Activated CD8-positive, alpha-beta memory T cell treated with anti-CD3 and anti-CD28 coated beads, Interleukin-2, amount 50 U/mL, for 4 hours (primary cell): Measurements from ENCODE around the gene MOGAT3.

Source experiments
- DNase-seq: peaks from one replicate; pipeline ENCODE4 v3.0.0-alpha.2; 2020

Gene MOGAT3

GRCh38 chr7:101170617-101171441 lies 30.0 kb downstream of the MOGAT3 start:
- no peak for DNase-seq

- DNase-seq, result peak; percentile 86
Measured at GRCh38 chr7:101169838-101170551, 30.8 kb downstream of the MOGAT3 start.

- DNase-seq, result peak; percentile 39
Measured at GRCh38 chr7:101169110-101169837, 31.6 kb downstream of the MOGAT3 start.

DNA sequence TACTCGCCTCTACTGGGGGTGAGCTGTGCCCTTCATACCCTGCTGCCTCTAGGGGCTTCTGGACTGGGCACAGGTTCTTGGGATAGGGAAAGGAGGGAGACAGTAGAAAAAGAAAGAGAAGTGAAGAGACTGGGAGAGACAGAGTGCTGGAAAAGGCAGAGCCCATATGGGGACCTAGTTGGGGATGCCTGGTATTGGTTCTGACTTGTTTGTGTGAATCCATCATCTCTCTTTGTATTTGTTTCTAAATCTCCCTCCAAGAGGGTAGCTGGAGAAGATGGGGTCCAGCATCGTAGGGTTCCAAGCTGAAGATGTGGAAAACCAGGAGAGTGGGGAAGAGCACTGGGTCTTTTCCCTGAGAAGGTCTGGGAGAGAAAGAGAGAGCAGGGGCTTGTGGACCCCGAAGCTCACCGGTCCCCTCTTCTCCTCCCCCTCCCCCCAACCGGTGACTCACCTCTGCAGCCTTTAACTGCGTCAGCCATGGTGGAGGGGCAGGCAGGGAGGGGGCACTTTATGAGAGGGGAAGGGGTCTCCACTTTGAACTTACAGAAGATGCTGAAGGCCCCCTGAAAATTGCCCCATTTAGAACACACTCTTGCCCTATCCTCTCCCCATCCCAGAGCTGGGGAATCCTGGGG lies 32.3 kb downstream of the MOGAT3 start:
- DNase-seq, result peak; percentile 56

- no peak for DNase-seq
Measured at GRCh38 chr7:101167645-101168411, 33.0 kb downstream of the MOGAT3 start.

DNA sequence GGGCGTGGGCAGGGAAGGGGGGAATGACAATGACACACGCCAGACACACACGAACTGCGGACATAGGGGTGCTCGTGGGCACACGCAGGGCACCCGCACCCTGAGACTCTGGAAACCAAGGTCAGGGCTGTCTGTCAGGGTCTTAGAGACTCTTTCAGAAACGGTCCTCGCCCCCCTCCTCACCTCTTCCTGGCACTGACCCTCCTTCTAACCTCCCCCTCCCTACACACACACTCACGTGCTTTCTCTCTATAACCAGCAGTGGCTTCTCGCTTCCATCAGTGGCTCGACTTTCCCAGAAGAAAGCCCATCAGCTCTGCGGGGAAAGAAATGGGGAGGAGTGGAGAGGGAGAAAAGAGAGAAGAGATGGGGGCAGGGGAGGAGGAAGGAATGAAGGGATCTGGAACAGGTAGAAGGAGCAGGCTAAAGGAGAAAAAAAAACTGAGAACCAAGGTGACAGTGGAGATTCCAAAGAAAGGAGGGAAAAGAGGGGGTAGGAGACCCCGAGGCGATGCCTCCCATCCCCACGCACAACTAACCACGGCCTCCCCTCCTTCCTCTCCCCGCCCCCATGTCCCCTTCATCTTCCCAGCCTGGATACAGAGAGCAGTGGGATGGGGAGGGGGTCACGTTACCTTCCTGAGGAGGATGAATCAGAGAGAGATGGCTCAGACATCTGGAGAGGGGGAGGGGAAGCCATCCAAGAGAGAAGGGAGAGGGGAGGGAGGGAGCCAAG lies 33.8 kb downstream of the MOGAT3 start:
- peak; percentile 30 for DNase-seq

GRCh38 chr7:101166648-101166908 lies 34.3 kb downstream of the MOGAT3 start:
- DNase-seq, result no peak

DNA sequence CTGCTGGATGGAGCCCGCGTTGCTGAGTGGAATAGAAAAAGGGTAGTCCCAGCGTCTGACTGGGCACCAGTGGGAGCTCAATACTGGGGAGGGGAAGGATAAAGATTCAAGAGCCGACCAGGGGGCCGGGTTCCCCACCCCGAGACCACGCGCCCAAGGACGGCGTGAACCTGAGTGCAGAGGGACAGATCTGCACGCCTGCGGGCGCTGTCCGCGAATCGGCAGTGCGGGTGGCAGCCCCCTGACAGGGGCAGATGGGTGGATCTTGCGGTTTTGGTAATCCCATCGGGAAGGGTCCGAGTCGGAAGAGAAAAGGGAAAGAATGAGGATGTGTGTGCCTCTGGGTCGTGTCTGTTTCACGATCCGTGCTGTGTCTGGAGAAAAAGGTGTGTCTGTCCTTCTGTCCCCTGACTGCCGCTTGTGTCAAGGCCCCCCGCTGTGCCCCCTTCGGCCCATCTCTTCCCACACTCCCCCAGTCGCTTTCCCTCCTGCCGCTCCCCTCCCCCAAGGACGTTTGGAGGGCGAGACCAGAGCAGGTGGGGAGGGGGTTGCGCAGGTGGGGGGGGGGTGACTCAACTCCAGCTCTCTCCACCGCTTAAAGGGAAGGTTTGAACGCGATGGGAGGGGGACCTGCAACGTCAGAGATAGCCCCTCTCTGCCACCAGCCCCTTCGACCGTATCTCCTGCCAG lies 34.7 kb downstream of the MOGAT3 start:
- DNase-seq, result no peak

DNA sequence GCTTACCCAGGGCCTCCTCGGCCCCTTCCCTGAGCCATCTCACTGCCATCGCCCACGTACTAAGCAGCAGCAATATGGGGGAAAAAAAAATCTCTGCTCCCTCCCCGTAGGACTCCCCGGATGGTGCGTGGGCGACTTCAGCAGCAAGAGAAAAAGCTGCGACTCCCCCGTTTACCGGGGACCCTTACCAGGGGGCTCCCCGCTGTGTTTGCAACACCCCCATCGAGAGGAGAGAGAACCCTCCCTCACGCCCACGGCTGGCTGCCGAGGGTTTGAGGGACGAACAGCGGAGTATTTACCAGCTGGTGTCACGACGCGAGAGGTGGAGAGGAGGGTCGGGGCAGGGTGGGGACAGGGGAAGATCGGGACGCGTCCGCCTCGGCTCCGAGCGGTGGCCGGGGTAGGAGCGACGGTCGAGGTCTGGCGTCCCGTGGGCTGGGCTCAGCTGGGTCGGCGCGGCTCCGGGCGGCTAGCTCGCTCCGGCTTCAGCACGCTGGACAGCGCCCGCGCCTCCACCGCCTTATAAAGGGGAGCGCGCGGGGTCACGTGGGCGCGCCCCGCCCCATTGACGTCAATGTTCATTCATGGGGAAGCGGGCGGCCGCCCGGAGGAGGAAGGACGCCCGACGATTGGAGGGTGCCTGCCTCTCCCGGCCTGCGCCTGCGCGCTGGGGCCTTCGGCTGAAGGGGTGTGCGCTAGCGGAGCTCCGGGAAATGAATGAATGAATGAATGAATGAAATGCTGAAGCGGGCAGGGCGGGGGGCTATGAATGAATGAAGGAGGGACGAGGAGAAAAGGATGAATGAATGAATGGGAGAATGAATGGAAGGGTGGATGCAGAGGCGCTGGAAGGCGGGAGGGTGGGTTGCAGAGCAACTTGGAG lies 35.5 kb downstream of the MOGAT3 start, which contains the start of gene VGF:
Gene VGF, minus strand, starts transcription at position 495 of the 883 bp plus-strand sequence. CDS start 726 bp downstream, outside the sequence.
- DNase-seq, result peak; percentile 92

DNA sequence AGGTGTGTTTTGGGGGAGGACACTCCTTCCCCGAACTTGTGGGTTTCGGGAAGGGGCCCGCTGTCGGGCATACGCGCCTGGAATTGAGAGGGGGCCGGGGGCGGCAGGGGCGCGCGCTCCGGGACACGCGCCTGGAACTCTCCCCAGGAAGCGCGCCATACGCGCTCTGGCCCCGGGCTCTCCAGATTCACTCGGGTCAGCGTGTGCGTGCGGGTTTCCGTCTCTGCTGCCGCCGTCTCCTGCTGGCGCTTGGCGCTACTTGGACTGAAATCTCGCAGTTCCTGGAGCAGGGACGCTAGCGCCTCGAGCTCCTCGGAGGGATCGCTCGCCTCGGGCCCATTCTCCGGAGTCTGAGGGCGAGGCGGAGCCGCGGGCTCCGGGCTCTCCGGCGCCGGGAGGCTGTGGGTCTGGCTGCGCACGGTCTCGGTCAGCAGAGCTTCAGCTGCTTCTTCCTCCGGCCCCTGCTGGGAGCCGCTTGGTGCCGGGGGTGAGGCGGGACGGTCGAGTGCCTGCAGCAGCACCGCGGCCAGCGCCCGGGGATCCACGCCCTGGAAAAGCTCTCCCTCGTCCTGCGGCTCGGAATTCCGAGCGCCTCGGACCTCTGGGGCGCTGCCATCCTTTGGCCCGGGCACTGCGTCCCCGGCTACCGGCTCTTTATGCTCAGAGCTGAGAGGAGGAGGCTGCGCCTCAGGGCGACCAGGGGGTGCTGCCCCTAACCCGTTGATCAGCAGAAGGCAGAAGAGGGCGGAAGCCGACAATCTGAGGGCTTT lies 36.6 kb downstream of the MOGAT3 start:
- DNase-seq, result no peak

- DNase-seq, result no peak
Measured at GRCh38 chr7:101163279-101164070, 37.4 kb downstream of the MOGAT3 start.

DNA sequence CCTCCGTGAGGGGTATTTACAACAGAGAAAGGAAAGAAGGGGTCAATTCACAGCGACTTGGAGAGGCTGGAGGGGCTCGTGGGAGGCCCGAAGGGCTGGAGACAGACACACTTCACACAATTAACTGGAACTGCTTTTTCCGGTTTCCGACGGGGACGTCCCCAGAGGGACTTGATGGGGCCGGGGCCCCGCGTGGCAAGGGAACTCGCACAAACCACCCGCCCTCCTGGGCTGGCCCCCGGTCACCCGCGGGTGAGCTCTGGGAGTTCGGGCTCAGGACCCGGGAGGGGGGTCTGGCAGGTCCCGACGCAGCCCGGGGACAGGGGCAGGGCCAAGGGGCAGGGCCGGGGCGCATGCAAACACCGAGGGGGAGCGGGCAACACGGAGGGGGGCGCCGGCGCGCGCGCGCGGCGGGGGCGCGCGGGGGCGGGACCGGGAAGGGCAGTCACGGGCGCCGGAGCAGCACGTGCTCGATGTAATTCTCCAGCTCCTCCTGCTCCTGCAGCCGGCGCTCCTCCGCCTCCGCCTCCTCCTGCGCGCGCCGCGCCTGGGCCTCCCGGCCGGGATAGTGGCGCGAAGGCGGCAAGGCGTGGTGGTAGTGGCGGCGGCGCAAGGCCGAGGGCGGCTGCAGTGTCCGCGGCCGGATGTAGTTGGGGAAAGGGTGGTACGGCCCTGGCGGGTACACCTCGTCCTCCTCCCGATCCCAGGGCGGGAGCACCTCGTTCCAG lies 38.1 kb downstream of the MOGAT3 start:
- no peak for DNase-seq

DNA sequence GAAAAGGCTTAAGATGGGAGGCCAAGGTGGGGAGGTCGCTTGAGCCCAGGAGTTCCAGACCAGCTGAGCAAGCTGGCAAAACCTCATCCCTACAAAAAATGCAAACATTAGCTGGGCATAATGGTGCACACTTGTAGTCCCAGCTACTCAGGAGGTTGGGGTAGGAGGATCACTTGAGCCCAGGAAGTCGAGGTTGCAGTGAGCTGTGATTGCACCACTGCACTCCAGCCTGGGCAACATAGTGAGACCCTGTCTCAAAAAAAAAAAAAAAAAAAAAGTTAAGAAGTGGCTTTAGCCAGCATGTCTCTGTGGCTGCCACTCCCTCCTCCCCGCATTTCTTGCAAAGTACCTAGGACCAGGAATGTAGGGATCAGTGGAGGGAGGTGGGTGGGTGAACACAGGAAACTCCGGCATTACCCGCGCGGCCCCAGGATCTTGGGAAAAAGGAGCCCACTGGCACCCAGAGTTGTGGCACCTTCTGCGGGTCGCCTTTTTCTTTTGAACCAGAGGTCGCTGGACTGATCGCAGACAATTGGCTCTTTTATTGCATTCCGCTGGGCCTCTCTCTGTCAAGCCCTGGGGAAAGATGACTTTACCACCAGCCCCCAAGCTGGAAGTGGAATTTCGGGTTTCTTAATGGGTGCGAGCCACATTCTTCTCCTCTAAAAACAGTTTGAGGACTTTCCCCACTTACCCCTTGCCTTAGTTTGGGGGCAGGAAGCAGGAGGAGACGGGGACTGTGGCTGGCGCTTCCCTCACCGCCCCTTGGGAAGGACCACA lies 39.0 kb downstream of the MOGAT3 start:
- DNase-seq, result no peak

DNA sequence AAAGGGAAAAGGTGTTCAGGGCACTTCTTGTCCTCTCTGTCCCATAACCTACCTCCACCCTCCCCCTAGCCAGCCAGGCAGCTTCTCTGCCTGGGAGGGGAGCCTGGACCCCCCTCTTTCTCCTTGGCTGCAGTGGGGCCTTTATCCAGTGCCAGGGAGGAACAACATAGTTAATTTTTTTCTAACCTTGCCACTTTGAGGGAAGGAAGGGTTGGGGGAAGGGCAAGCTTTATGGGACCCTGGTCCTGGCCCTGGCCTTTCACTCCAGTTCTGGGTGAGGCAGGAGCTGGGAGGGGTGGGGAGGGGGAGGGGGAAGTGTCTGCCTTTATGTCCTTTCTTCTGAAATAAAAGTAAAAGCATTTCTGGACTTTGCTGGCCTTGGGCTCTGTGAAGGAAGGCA lies 39.9 kb downstream of the MOGAT3 start:
- DNase-seq, result no peak

GRCh38 chr7:101159696-101160674 lies 40.9 kb downstream of the MOGAT3 start:
- no peak for DNase-seq
